H9 (cell line): Measurements from ENCODE around the gene CLDN12. TPM values are rescaled to one million over a fixed set of nuclear protein-coding genes. Genes with fewer than 3 reads are reported as not detected.

ENCODE experiments used
- DNase-seq: peaks from one replicate; pipeline ENCODE4 v3.0.0-alpha.2; 2017
- H2AFZ ChIP-seq: one replicate; pipeline ENCODE4 v1.6.1; 2013; ENCODE audit warnings: mild to moderate bottlenecking, low read length, control low read depth, moderate library complexity
- H2AK5ac ChIP-seq: 2 replicates; pipeline ENCODE4 v1.6.1; 2013; ENCODE audit warnings: low read length, control low read depth, mixed read lengths; ENCODE audit not compliant: insufficient read length
- H2BK120ac ChIP-seq: one replicate; pipeline ENCODE4 v1.6.1; 2013; ENCODE audit warnings: low read depth, mild to moderate bottlenecking, low read length, control low read depth, inconsistent platforms; ENCODE audit not compliant: poor library complexity, severe bottlenecking
- H2BK12ac ChIP-seq: 2 replicates; pipeline ENCODE4 v1.6.1; 2013; ENCODE audit warnings: low read length, control low read depth, mixed read lengths, low read depth; ENCODE audit not compliant: insufficient read length
- H2BK15ac ChIP-seq: 2 replicates; pipeline ENCODE4 v1.6.1; 2013; ENCODE audit warnings: low read depth, low read length, control low read depth
- H2BK20ac ChIP-seq: one replicate; pipeline ENCODE4 v1.6.1; 2013; ENCODE audit warnings: low read depth, mild to moderate bottlenecking, low read length, control low read depth, inconsistent platforms; ENCODE audit not compliant: poor library complexity, severe bottlenecking
- H2BK5ac ChIP-seq: 2 replicates; pipeline ENCODE4 v1.6.1; 2013; ENCODE audit warnings: low read length, control low read depth, mixed read lengths; ENCODE audit not compliant: insufficient read length
- H3K14ac ChIP-seq: 2 replicates; pipeline ENCODE4 v1.6.1; 2013; ENCODE audit warnings: low read length, control low read depth; ENCODE audit not compliant: insufficient read depth
- H3K18ac ChIP-seq: 2 replicates; pipeline ENCODE4 v1.6.1; 2013; ENCODE audit warnings: low read depth, mild to moderate bottlenecking, mixed read lengths, low read length, control low read depth; ENCODE audit not compliant: insufficient read length
- H3K23ac ChIP-seq: 2 replicates; pipeline ENCODE4 v1.6.1; 2013; ENCODE audit warnings: low read length, control low read depth, mixed read lengths, low read depth; ENCODE audit not compliant: insufficient read length
- H3K23me2 ChIP-seq: 2 replicates; pipeline ENCODE4 v1.6.1; 2013; ENCODE audit warnings: low read depth, mild to moderate bottlenecking, mixed read lengths, low read length, control low read depth; ENCODE audit not compliant: insufficient read length, poor library complexity, severe bottlenecking
- H3K27ac ChIP-seq: 2 replicates; pipeline ENCODE4 v1.5.1; 2013; ENCODE audit warnings: low read length, control low read depth, mixed read lengths, low read depth; ENCODE audit not compliant: insufficient read length
- H3K27me3 ChIP-seq: 2 replicates; pipeline ENCODE4 v1.6.1; 2013; ENCODE audit warnings: low read length, control low read depth, inconsistent platforms; ENCODE audit not compliant: insufficient read depth
- H3K4ac ChIP-seq: 2 replicates; pipeline ENCODE4 v1.6.1; 2013; ENCODE audit warnings: low read depth, mild to moderate bottlenecking, control low read depth, inconsistent platforms, low read length, moderate library complexity
- H3K4me1 ChIP-seq: 2 replicates; pipeline ENCODE4 v1.6.1; 2013; ENCODE audit warnings: low read length, control low read depth, inconsistent platforms; ENCODE audit not compliant: insufficient read depth
- H3K4me2 ChIP-seq: 2 replicates; pipeline ENCODE4 v1.6.1; 2013; ENCODE audit warnings: low read length, control low read depth, mixed read lengths; ENCODE audit not compliant: insufficient read length, insufficient read depth
- H3K56ac ChIP-seq: 2 replicates; pipeline ENCODE4 v1.6.1; 2013; ENCODE audit warnings: low read depth, mild to moderate bottlenecking, mixed read lengths, low read length, control low read depth; ENCODE audit not compliant: insufficient read length
- H3K79me1 ChIP-seq: 2 replicates; pipeline ENCODE4 v1.6.1; 2013; ENCODE audit warnings: low read depth, mild to moderate bottlenecking, moderate library complexity, low read length, control low read depth, inconsistent platforms; ENCODE audit not compliant: insufficient read depth, poor library complexity, severe bottlenecking
- H3K79me2 ChIP-seq: 2 replicates; pipeline ENCODE4 v1.6.1; 2013; ENCODE audit warnings: low read length, control low read depth, inconsistent platforms; ENCODE audit not compliant: insufficient read depth
- H3K9ac ChIP-seq: 2 replicates; pipeline ENCODE4 v1.6.1; 2013; ENCODE audit warnings: low read length, control low read depth, mixed read lengths; ENCODE audit not compliant: insufficient read length; ENCODE audit errors: extremely low read depth
- H3K9me3 ChIP-seq: one replicate; pipeline ENCODE4 v1.6.1; 2013; ENCODE audit warnings: low read depth, low read length, inconsistent platforms; ENCODE audit not compliant: control insufficient read depth
- H3T11ph ChIP-seq: one replicate; pipeline ENCODE4 v1.6.1; 2013; ENCODE audit warnings: mild to moderate bottlenecking, low read length, control low read depth, inconsistent platforms
- H4K20me1 ChIP-seq: one replicate; pipeline ENCODE4 v1.6.1; 2013; ENCODE audit not compliant: control insufficient read depth, insufficient read length, insufficient read depth
- H4K5ac ChIP-seq: 2 replicates; pipeline ENCODE4 v1.6.1; 2013; ENCODE audit warnings: low read depth, mild to moderate bottlenecking, mixed read lengths, low read length, control low read depth; ENCODE audit not compliant: insufficient read length
- H4K8ac ChIP-seq: replicated peaks from 2 replicates; pipeline ENCODE4 v1.6.1; 2013; ENCODE audit warnings: low read length, control low read depth, mixed read lengths, low read depth; ENCODE audit not compliant: insufficient read length
- H4K91ac ChIP-seq: 2 replicates; pipeline ENCODE4 v1.6.1; 2013; ENCODE audit warnings: low read depth, mild to moderate bottlenecking, moderate library complexity, mixed read lengths, low read length, control low read depth; ENCODE audit not compliant: insufficient read length
- H3K27ac Mint-ChIP-seq, 3 experiments: 2 replicates in 2 of 3; 3 replicates in 1 of 3; pipeline ENCODE4 v1.8.0; 2020 to 2021; ENCODE audit warnings: mixed read lengths in 3 of 3, mild to moderate bottlenecking in 1 of 3, moderate library complexity in 1 of 3
- H3K27me3 Mint-ChIP-seq: 2 replicates; pipeline ENCODE4 v1.8.0; 2021; ENCODE audit warnings: low read depth, mild to moderate bottlenecking, moderate library complexity, mixed read lengths
- H3K36me3 Mint-ChIP-seq, 3 experiments: 2 replicates in 2 of 3; 3 replicates in 1 of 3; pipeline ENCODE4 v1.8.0; 2020 to 2021; ENCODE audit warnings: low read depth in 3 of 3, mixed read lengths in 3 of 3; ENCODE audit not compliant: insufficient read depth in 1 of 3
- H3K4me1 Mint-ChIP-seq, 2 experiments: 2 replicates each; pipeline ENCODE4 v1.8.0; 2020; ENCODE audit warnings: mixed read lengths in 2 of 2
- H3K4me3 Mint-ChIP-seq, 2 experiments: 2 replicates in 1 of 2; 3 replicates in 1 of 2; pipeline ENCODE4 v1.8.0; 2020 to 2021; ENCODE audit warnings: mild to moderate bottlenecking in 2 of 2, mixed read lengths in 2 of 2, moderate library complexity in 1 of 2
- H3K9me3 Mint-ChIP-seq, 2 experiments: 2 replicates in 1 of 2; 3 replicates in 1 of 2; pipeline ENCODE4 v1.8.0; 2020; ENCODE audit warnings: mild to moderate bottlenecking in 2 of 2, mixed read lengths in 2 of 2, moderate library complexity in 1 of 2
- WGBS: extraction: QIAGEN DNeasy Blood & Tissue Kit; methylation state at CpG from one replicate; pipeline ENCODE4 v1.1.7; 2013; ENCODE audit warnings: missing lambda C conversion rate, low lambda C conversion rate, mixed read lengths; ENCODE audit not compliant: insufficient read length; ENCODE audit errors: extremely low coverage; 5-methylcytosine and 5-hydroxymethylcytosine counted together
- total RNA-seq: library from RNA; stranded (reverse); gene quantifications from 2 replicates; pipeline ENCODE4 v1.2.1, GENCODE V29; 2021
- TF ChIP-seq, protein P1 (sequence below): fragments of 200-600 bp; sonication (generic); conservative IDR thresholded peaks from 3 replicates; pipeline ENCODE4 v1.8.0; 2021; ENCODE audit warnings: antibody characterized with exemption, mild to moderate bottlenecking

Gene CLDN12
- total RNA-seq, 1 experiment from 2014 or later = 40.1 TPM

DNA sequence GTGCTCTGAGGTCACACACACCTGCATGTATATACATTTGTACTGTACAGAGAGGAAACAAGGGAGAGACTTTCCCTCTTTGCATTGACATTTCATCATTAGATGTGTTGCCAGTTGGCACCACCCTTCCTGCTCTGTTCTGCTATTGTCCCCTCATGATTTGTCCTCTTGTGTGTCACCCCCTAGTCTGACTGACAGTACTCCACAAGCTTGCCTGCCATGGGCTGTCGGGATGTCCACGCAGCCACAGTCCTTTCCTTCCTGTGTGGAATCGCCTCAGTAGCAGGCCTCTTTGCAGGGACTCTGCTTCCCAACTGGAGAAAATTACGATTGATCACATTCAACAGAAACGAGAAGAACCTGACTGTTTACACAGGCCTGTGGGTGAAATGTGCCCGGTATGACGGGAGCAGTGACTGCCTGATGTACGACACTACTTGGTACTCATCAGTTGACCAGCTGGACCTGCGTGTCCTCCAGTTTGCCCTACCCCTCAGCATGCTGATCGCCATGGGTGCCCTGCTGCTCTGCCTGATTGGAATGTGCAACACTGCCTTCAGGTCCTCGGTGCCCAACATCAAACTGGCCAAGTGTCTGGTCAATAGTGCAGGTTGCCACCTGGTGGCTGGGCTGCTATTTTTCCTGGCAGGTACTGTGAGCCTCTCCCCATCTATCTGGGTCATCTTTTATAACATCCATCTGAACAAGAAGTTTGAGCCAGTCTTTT lies 9.4 kb downstream of the CLDN12 start:
- Histone ChIP-seq H3K4me1 (no peaks in the 10 kb centered on the region), H3K27me3 (no peaks in the 10 kb centered on the region), H4K5ac (no peak overlapping the region), H2BK120ac (no peak overlapping the region), H3K9ac (no peak overlapping the region), H3K56ac (no peak overlapping the region), H3K4me2 (no peak overlapping the region), H2BK20ac (no peak overlapping the region), H2AK5ac (no peak overlapping the region), H3K4ac (no peak overlapping the region), H4K8ac (no peak overlapping the region), H3K79me1 (peaks cover 1% of the 10 kb centered on the region), H3K79me2 (no peaks in the 10 kb centered on the region), H2BK12ac (no peak overlapping the region), H2BK5ac (no peak overlapping the region), H3K9me3 (no peaks in the 10 kb centered on the region), H4K91ac (no peak overlapping the region), H2BK15ac (no peak overlapping the region), H3K27ac (no peak overlapping the region), H3K18ac (no peak overlapping the region), H3K23ac (no peak overlapping the region), H2AFZ (no peak overlapping the region), H3T11ph (no peak overlapping the region), H3K14ac (no peak overlapping the region), H3K23me2 (no peaks in the 10 kb centered on the region), H4K20me1 (no peaks in the 10 kb centered on the region)
- WGBS = no CpG with 5 or more reads among the region's 11 CpGs
- no peaks in the 10 kb centered on the region for H3K27me3 Mint-ChIP-seq
- TF ChIP-seq, protein P1, sequence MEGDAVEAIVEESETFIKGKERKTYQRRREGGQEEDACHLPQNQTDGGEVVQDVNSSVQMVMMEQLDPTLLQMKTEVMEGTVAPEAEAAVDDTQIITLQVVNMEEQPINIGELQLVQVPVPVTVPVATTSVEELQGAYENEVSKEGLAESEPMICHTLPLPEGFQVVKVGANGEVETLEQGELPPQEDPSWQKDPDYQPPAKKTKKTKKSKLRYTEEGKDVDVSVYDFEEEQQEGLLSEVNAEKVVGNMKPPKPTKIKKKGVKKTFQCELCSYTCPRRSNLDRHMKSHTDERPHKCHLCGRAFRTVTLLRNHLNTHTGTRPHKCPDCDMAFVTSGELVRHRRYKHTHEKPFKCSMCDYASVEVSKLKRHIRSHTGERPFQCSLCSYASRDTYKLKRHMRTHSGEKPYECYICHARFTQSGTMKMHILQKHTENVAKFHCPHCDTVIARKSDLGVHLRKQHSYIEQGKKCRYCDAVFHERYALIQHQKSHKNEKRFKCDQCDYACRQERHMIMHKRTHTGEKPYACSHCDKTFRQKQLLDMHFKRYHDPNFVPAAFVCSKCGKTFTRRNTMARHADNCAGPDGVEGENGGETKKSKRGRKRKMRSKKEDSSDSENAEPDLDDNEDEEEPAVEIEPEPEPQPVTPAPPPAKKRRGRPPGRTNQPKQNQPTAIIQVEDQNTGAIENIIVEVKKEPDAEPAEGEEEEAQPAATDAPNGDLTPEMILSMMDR = peak; percentile 63
- H3K27ac Mint-ChIP-seq = peak overlapping the region in 1 of 3 experiments; percentile 13; a peak in 1 of 7 replicates
- H3K9me3 Mint-ChIP-seq = no peaks in the 10 kb centered on the region
- H3K36me3 Mint-ChIP-seq = peaks cover 7 to 42% (median 34%) of the 10 kb centered on the region in 3 experiments; a peak in 6 of 7 replicates
- H3K4me3 Mint-ChIP-seq = no peak overlapping the region
- H3K4me1 Mint-ChIP-seq = no peaks in the 10 kb centered on the region
- peak; percentile 54 for DNase-seq
